Measurements from ENCODE around the gene SUMF2.
"Not testable (repeated sequence)": the region's sequence is repeated elsewhere in the genome, so short reads cannot be mapped to it uniquely, and the experiment has no call there.

Gene SUMF2

GRCh38 chr7:56092789-56093531 lies 28.9 kb downstream of the SUMF2 start, which contains the start of gene PHKG1:
PHKG1 (minus strand) TSS chr7:56092952; CDS start chr7:56088941, 4,011 bp downstream.
- intact Hi-C loops (cut with DNase I), result no loop called here
- peak; percentile 54 to 93 (median 80) for DNase-seq

- intact Hi-C loops (cut with DNase I), result no loop called here
- no peak for DNase-seq
Observed at GRCh38 chr7:56097700-56098099, 33.6 kb downstream of the SUMF2 start.

- DNase-seq; intact Hi-C loops (cut with DNase I): not testable (repeated sequence)
Observed at GRCh38 chr7:56098187-56099008, 34.3 kb downstream of the SUMF2 start.

GRCh38 chr7:56099653-56100052 lies 35.6 kb downstream of the SUMF2 start:
- intact Hi-C loops (cut with DNase I), result no loop called here

GRCh38 chr7:56104138-56104537 lies 40.1 kb downstream of the SUMF2 start:
- peak in 1 of 42 donors; percentile 2 for DNase-seq
- intact Hi-C loops (cut with DNase I), result not testable (repeated sequence)

More at GRCh38 chr7:56099653-56100052, 35.6 kb downstream of the SUMF2 start:
- no peak for DNase-seq

GRCh38 chr7:56105508-56105907 lies 41.4 kb downstream of the SUMF2 start:
- intact Hi-C loops (cut with DNase I), result no loop called here
- DNase-seq, result peak in 2 of 42 donors; percentile 38 to 59

GRCh38 chr7:56106108-56107073 lies 42.3 kb downstream of the SUMF2 start, which contains the start of gene CHCHD2:
CHCHD2 (minus strand) TSS chr7:56106476; CDS start chr7:56106413, 63 bp downstream.
- intact Hi-C loops (cut with DNase I), result no loop called here

GRCh38 chr7:56107954-56108258 lies 43.8 kb downstream of the SUMF2 start:
- no peak for DNase-seq
- intact Hi-C loops (cut with DNase I), result no loop called here

More at GRCh38 chr7:56106108-56107073, 42.3 kb downstream of the SUMF2 start, which contains the start of gene CHCHD2:
- DNase-seq, result peak; percentile 94 to 99 (median 98)

- intact Hi-C loops (cut with DNase I), result no loop called here
- DNase-seq, result no peak
Observed at GRCh38 chr7:56110611-56111010, 46.5 kb downstream of the SUMF2 start.

- intact Hi-C loops (cut with DNase I), result not testable (repeated sequence)
- peak in 1 of 42 donors; percentile 11 for DNase-seq
Observed at GRCh38 chr7:56112244-56112643, 48.2 kb downstream of the SUMF2 start.

- intact Hi-C loops (cut with DNase I), result no loop called here
- peak in 9 of 42 donors; percentile 15 to 40 (median 24) for DNase-seq
Observed at GRCh38 chr7:56115852-56116538, 51.9 kb downstream of the SUMF2 start, which contains the start of gene NUPR2. NUPR2 (minus strand) TSS chr7:56116417; CDS start chr7:56116314, 103 bp downstream.

- peak in 30 of 42 donors; percentile 7 to 79 (median 34) for DNase-seq
Observed at GRCh38 chr7:56121440-56121839, 57.4 kb downstream of the SUMF2 start.

GRCh38 chr7:56124981-56125380 lies 60.9 kb downstream of the SUMF2 start:
- DNase-seq, result no peak
- intact Hi-C loops (cut with DNase I), result no loop called here

More at GRCh38 chr7:56121440-56121839, 57.4 kb downstream of the SUMF2 start:
- intact Hi-C loops (cut with DNase I), result no loop called here

GRCh38 chr7:56125831-56126230 lies 61.7 kb downstream of the SUMF2 start:
- intact Hi-C loops (cut with DNase I), result no loop called here
- no peak for DNase-seq

- intact Hi-C loops (cut with DNase I), result no loop called here
Observed at GRCh38 chr7:56127241-56127975, 63.3 kb downstream of the SUMF2 start.

More at GRCh38 chr7:56127241-56127975, 63.3 kb downstream of the SUMF2 start:
- DNase-seq, result no peak

All from head of caudate nucleus (tissue), 42 donors.